GM21528 (cell line): ENCODE measurements around the gene PSMB7.

ENCODE experiments used
- ATAC-seq: cut with Tn5 transposase; IDR thresholded peaks from one replicate; pipeline ENCODE4 v1.9.1; 2021; ENCODE audit warnings: mild to moderate bottlenecking, moderate library complexity; ENCODE audit not compliant: unreplicated experiment, low FRiP score

Gene PSMB7

DNA sequence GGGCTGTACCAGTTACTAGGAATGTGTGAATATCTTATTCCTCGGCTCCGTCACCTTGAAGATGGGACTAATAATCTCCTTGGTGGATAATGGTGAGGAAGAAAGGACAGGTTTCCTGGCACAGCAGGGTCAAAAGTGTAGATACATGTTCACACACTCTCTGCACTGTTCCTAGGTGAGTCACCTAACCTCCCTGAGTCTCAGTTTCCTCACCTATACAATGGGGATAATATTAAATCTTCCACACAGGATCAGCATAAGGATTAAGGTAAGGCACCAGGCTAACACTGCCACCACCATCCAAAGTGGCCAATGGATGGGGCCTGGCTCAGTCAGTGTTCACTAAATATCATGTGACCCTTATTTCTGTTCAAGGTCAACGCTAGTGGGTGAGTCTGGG lies 66.9 kb downstream of the PSMB7 start:
- ATAC-seq, result no peak

DNA sequence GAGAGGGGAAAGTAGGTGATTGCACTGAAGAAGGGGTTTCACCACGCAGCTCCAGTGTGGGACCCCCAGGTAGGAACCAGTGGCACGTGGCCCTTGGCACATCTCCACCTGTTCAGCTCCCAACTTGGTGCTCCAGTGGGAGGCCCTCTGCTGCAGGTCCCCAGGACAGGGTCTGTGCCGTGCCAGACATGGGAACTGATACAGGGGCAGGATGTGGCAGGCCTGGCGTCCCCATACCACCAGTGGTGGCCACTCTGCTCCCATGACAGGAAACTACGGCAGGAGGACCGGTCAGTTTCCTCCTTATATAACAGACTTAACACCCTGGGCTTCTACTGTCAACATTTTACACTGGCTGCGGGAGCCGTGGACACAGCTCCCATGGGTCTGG lies 67.3 kb downstream of the PSMB7 start:
- no peak for ATAC-seq

DNA sequence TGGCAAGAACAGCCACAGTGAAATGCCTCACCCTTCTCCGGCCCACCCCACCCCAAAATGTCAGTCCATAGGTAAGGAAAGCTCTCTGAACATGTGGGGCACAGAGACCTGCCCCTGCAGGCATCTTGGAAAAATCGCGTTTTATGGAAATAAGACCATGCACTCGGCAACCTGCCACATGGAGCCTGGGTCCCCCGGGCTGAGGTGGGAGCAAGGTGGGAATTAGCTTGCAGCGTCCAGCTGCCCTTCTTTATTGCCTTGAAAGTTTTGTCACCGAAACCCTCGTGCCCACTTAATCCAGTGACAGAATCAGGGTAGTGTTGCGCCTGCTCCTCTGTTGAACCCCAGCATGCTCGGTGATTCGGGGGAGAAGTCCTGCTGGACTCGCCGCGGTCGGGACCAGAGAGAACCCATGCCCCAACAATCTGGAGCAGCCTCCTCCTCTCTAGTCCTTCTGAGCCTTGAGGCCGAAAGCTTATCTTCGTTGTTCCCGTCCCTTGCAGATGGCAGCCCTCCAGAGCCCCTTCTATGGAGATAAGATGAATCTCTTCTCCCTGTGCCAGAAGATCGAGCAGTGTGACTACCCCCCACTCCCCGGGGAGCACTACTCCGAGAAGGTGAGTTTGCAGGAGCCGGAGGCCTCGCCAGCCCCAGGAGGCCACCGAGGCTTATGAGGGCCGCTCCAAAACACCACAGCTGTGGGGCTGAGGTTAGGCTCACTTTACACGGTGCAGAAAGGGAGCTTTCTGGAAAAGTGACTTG lies 67.9 kb downstream of the PSMB7 start:
- ATAC-seq, result no peak

DNA sequence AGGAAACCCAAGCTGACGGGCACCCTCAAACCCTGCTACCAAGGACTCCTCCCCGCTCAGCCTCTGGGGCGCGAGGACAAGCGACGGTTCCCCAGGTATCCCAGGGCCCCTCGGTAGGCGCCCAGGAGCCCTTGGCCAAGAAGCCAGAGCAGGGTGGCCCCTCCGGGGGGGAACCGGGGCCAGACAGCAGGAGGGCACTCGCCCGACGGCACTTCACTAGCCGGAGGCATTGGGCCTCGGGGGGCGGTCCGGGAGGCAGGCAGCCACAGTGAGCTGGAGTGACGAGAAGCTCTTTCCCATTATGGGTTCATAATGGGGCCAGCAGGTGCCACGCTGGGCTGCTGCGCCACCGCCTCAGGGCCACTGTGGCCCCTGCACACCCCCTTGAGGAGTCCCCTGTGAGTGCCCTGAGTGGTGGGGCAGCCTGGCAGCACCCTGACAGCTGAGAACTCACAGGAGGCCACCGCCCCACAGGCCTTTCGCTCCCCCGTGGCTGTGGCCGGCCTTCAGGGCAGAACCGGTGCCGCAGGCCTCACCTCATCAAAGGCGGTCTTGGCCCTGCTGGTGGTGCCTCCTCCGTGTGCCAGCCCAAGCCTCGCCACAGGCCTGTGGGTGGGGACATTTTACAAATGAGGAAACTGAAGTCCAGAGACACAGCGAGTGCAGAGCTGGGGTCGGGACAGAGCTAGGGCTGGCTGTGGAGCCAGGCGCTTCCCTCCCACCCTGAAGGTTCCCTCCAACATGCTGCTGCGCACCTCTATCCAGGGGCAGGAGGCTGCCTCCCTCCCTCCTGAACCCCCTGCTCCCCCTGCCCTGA lies 68.7 kb downstream of the PSMB7 start:
- no peak for ATAC-seq

DNA sequence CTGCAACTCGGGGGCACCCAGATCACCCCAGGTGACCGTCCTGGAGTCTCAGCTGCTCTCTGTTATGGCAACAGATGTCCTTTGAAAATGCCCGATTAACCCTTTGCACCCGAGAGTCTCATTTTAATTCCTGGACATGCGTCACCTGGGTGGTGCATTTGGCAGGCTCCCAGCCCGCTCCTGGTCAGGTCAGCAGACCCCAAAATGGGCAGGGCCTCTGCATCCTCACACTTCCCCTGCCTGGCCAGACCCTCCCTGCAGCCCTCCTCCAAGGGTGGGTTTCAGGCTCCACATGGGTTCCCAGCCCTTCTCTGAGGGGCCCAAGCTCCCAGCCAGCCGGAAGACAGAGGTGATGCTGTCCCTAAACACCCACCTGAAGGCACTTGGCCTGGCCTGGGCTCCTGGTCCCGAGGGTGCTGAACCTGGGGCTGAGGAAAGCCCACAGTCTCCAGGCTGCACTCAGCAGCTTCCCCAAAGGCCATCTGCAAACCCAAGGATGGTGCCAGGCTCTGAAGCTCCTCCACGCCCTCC lies 69.4 kb downstream of the PSMB7 start:
- no peak for ATAC-seq

DNA sequence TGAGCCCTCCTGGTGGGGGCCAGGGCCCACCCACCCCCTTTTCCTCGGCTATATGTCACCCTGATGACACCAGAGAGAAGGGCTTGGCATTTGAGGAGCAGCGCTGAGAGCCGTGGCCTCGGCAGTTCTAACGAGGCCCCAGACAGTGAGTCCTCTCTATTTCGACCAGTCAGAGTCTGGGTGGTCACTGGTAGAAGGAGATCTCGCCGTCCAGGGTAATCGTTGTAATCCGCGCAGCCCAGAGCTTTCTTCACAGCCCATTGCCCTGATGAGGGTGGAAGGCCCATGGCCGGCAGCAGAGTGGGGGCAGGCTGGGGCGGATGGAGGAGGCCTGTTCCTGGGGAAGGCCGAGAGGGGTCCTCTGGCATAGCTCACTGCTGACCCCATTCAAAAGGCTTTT lies 70.2 kb downstream of the PSMB7 start:
- no peak for ATAC-seq

DNA sequence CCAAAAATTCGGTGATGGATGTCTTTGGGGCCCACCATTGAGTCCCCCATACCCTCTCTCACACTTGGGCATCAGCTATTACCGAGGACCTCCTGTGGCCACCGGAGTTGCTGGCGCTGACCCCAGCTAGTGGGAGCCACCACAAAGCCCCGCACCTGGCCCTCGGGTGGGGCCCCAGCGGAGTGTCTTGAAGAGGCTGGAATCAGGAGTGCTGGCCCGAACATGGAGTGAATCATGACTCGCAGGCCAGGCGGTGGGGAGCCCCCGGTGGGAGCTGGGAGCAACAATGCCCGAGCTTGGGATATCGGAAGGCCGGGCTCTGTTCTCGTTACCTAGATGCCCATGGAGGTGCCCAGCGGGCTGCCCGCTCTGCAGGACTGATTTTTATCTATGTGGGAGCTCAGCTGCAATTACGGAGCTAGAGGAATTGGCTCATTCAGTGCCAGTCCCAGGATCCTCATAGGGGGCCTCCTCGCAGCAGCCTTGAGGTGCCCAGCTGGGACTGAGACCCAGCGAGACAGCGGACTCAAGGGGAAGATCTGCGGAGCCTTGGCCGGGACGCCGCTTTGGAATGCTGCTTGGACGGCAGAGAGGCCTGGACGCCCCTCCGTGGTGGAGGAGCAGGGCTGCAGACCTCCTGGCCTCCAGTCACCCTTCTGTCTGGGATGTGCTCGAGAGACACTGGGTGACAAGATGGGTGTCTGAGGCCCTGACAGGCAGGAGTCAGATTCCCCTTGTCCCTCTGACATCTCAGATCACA lies 70.8 kb downstream of the PSMB7 start:
- no peak for ATAC-seq

DNA sequence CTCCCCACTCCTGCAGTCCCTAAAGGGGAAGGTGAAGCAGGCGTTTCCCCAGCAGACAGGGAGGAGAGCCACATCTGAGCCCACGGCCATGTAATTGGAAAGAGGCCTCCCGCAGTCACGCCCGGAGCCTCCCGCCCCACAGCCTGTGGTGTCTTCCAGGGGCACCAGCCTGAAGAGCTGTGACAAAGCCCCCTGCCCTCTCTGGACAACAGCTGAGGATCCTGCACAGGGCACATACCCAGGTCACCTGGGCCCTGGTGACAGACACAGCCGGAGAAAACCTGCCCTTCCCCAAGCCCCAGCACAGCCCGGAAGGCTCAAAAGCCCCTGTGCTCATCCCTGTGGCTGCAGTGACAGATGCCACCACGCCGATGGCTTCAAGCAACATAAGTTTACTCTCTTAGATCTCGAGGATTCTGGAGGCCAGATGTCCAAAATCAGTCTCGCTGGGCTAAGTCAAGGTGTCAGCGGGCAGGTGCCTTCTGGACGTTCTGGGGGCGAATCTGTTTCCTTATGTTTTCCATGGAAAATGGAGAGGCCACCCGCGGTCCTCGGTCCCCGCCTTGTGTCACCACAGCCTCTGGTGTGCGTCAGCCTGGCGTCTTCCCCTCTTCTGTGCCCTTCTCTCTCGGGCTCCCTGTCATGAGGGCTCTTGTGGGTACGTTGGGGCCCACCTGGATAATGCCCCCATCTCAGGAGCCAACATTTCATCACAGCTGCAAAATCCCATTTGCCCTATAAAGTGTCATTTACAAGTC lies 71.5 kb downstream of the PSMB7 start:
- ATAC-seq, result no peak

DNA sequence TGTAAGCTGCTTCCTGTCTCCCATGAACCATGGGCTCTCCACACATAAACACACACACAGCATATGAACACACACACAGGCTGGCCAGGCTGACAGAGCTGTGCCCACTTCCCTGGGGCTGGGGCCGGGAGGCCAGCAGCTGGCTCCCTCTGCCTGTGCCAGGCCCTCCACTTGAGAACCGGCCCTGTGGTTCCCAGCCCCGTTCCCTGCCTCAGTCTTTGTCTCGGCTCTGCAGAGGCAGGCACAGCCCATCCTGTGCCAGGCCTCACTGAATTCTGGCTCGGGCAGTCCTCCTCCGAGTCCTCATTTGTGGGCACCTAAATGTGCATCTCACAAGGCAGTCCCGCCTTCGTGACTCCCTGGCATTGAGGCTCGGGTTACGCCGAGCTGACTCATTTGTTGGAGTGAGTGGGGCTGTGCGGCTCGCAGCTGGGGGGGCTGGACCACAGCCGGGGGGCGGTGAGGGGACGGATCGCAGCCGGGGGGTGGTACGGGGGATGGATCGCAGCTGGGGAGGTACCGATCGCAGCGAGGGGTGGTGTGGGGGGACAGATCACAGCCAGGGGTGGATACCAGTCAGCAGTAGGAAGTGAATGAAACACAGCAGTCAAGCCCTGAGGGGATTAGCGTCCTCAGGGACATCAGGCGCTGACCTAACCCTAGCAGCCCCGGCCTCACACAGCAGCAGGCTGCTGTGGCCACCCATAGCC lies 72.3 kb downstream of the PSMB7 start:
- ATAC-seq, result no peak

DNA sequence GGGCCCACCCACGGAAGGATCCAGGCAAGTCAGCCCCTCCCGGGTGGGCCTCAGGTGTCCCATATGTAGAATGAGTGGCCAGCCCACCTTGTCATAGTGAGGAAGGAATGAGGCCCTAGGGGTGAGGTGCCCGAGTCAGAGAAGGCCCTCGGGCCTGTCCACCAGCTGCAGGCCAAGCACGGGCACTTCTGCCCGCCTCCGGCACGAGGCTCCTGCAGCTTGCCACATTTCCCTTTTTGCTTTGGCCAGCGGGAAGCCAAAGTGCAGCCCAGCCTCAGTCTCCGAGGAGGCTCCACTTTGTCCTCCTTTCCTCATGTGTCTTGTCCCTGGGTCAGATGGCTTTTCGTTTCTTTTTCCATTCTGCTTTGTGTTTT lies 72.9 kb downstream of the PSMB7 start:
- ATAC-seq, result no peak

DNA sequence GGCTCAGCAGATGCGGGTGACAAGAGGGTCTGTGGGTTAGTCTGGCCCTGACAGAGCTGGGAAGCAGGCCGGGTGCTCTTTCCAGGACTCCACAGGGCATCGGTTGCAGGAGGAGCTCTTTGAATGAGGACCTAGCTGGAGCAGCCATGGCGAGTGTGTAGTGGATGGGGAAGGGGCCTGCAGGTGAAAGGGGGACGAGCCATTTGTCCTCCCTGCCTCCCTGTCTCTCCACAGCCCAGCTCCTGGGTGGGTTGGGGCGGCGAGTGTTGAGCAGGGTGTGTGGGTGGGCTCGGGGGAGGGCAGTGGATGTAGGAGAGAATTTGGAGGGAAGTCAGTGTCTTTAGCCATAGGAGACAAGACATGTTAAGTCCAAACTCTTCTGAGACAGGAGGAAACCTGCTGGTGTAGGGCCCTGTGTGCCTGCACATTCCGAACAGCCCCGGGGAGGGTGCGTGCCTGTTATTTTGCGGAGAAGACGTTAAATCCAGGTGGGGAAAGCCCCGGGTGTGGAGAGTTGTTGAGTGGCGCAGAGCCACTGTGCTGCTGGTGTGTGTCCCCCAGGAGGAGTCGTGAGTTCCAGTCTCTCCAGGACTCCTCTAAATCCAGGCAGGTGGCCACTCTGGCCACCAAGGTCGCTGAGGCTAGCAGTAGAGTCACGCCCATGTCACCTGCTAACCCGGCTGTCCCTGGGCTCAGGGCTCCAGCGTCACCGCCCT lies 73.6 kb downstream of the PSMB7 start:
- no peak for ATAC-seq

DNA sequence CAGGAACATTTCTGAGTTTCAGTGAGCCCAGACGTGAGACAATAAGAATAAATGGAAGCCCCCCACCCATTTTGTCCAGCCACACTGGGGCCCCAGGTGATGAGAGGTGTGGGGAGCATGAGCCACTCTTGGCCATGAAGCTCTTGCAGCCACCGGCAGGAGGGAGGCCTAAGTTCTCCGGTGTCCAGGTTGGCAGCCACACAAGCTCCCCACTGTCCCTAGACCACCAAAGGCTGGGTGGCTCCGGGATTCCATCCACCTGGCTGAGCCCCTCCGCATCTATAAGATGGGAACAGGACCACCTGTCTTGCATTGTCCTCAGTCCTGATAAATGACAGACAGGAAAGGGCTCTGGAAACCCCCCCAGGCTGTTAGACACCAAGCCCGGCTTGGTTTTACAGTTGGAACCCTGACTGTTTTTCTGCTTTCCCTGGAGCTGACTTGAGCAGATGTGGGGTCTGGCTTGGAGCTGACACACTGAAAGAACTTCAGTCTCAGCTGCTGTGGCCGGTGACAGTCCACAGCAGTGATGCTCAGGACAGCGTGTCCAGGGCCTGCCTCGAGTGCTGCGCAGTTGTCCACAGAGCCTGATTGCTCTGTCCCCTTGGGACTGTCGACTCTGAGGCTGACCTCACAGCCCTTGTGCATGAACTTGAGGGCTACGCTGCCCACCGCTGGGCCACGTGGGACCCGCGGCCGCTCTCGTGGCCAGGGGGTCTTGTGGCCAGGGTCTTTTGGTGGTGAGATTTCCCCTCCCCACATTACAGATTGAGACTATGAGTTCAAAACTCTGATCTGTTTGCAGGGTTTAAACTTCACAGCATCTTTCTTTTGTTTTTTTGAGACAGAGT lies 74.8 kb downstream of the PSMB7 start:
- ATAC-seq, result no peak

DNA sequence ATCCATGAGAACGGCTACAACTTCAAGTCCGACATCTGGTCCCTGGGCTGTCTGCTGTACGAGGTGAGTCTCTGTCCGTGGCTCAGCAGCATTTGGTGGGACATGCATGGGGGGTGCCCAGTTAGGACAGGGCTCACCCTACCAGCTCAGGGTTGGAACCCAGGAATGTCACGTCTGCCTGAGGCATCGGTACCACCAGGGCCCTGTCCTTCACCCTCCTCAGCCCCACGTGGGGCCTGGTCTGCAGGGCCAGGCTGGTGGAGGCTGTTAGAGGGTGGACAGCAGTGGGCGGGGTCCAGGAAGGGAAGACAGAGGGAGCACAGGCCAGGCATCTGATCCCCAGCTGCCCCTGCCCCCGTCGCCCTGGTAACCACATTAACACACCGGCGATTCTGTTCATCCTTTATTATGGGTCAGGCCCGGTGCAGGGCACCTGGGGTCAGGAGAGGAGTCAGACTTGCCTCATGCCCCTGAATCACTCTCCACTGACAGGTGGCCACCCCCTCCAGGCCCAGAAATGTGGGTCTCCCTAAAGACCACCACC lies 75.6 kb downstream of the PSMB7 start:
- no peak for ATAC-seq

DNA sequence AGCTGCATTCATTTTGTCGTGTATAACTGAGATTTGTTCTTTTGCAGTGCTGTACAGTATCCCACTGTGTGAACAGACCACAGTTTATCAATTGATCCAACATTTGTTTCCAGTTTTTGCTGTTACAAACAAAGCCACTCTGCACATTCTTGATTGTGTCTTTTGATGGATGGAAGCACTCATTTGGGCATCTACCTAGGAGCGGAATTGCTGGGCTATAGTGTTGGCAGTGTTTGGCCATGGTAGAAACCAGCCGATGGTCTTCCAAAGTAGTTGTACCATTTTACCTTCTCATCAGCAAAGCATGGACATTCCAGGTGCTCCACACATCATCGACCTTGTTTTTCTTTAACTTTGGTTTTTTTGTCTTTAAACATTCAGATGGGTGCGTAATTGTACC lies 77.7 kb downstream of the PSMB7 start:
- ATAC-seq, result no peak

DNA sequence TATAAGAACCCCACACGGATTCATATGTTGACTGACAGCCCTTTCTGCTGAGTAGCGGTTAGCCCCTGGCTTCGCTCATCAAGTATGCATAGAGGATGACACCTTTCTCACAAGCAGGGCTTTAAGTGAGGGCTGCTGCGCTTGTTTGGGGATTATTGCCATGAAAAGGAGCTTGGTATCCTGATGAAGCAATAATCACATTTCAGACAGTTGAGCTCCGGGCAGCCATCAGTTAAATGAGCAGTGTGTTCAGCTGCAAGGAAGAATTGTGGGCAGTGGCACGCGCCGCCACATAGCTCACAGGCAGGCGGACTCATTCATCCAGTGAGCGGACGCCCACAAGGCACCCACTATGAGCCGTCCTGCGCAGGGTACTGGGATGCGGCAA lies 79.9 kb downstream of the PSMB7 start:
- ATAC-seq, result no peak

DNA sequence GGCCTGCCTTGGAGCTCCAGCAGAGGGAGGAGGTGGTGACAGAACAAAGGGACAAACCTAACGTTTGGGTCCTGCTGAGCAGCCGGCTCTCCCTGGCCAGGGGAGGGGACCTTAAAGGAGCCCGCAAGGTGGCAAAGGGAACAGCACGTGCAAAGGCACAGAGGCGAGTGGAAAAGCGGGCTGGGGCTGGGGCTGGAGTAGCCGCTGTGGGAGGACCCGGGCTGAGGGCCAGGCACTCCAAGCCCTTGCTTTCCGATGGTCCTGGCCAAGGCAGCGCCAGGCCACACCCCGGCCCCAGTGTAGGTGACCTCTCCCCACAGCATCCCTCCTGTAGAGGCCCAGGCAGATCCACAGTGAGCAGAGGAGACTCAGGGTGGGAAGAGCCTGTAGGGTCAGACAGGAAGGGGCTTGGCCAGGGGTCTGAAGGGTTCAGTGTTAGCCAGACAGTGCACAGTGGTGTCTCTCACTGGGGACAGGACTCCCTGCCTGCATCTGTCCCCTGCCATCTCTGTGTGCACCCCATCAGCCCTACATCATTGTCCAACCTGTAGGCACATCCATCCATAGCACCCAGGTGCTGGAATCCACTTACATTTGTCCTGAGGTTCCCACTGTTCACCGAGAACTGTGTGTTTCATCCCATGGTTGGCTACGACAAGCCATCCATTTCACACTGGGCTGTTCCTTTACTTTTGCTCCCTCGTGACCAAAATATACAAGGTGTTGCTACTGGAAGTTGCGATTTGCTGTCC lies 80.5 kb downstream of the PSMB7 start:
- ATAC-seq, result no peak

DNA sequence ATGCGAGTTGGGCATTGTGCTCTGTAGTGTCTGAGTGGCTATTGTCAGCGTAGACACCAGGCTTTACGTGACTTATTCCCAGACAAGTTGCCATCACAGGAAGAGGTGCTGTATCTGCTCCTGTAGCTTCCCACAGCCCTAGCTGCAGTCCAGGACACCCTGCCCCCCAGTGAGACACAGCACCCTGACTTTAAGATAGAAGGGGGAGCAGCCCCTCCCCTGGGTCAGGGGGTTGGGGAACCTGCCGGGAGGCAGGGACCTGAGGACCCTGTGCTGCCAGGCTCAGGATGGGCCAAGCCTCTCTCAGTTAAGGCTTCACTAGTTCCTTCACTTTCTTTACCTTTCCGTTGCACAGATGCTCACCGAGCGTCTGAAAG lies 82.1 kb downstream of the PSMB7 start:
- no peak for ATAC-seq
